ENCODE results near the gene IL9.
"Not testable (repeated sequence)": the region's sequence is repeated elsewhere in the genome, so short reads cannot be mapped to it uniquely, and the experiment has no call there.

Gene IL9

DNA sequence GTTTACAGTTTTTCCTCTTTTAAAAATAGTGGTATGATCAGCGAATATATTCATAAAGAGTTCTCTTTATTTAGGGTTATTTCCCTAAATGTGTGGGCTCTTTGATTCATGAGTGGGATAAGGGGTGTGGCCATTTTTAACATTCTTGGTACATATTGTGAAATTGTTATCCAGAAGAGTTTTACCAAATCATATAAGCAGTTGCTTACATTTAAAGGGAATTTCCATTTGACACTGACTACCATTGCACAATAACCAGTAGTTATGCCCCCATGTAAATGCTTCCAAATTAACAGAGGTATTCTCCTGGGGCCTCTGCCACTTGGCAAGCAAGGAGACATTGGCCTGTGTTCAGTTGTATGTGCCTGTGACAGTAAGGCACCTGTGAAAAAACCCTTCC is 34.0 kb downstream of the IL9 start:
- H3K36me3 ChIP-seq (ENCODE audit: low read length) = no peaks in the 10 kb centered on the region
- H2AFZ ChIP-seq (ENCODE audit: low read depth, low read length, severe bottlenecking) = no peak overlapping the region
- no peaks in the 10 kb centered on the region; the same call in 1 of the 2 replicates for H3K9me3 ChIP-seq (ENCODE audit: insufficient read depth, low read length)
- no peak overlapping the region for H3K27ac ChIP-seq (ENCODE audit: low read depth, low read length)
- TF ChIP-seq, protein P1, sequence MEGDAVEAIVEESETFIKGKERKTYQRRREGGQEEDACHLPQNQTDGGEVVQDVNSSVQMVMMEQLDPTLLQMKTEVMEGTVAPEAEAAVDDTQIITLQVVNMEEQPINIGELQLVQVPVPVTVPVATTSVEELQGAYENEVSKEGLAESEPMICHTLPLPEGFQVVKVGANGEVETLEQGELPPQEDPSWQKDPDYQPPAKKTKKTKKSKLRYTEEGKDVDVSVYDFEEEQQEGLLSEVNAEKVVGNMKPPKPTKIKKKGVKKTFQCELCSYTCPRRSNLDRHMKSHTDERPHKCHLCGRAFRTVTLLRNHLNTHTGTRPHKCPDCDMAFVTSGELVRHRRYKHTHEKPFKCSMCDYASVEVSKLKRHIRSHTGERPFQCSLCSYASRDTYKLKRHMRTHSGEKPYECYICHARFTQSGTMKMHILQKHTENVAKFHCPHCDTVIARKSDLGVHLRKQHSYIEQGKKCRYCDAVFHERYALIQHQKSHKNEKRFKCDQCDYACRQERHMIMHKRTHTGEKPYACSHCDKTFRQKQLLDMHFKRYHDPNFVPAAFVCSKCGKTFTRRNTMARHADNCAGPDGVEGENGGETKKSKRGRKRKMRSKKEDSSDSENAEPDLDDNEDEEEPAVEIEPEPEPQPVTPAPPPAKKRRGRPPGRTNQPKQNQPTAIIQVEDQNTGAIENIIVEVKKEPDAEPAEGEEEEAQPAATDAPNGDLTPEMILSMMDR (IDR thresholded peaks at IDR 0.05; ENCODE audit: insufficient read depth, low read length, poor library complexity, severe bottlenecking) = no peak
- TF ChIP-seq EZH2phosphoT487 (conservative IDR thresholded peaks at IDR 0.05; ENCODE audit: low read length) = no peak
- H3K79me2 ChIP-seq (ENCODE audit: insufficient read depth, low read length) = no peaks in the 10 kb centered on the region
- no peak overlapping the region for H3K4me3 ChIP-seq (ENCODE audit: insufficient read depth, low read length, poor library complexity, severe bottlenecking)
- no peaks in the 10 kb centered on the region for H4K20me1 ChIP-seq (ENCODE audit: low read depth, low read length)
- no peaks in the 10 kb centered on the region for H3K9me2 ChIP-seq (replicated peaks; ENCODE audit: insufficient read depth, low read length)
- H3K4me2 ChIP-seq (ENCODE audit: low read depth, low read length, poor library complexity, severe bottlenecking) = no peak overlapping the region
- H3K27me3 ChIP-seq (ENCODE audit: low read length) = no peaks in the 10 kb centered on the region
- no peak overlapping the region for H3K9ac ChIP-seq (ENCODE audit: low read length)
- H3F3A ChIP-seq (ENCODE audit: insufficient read depth) = no peaks in the 10 kb centered on the region

DNA sequence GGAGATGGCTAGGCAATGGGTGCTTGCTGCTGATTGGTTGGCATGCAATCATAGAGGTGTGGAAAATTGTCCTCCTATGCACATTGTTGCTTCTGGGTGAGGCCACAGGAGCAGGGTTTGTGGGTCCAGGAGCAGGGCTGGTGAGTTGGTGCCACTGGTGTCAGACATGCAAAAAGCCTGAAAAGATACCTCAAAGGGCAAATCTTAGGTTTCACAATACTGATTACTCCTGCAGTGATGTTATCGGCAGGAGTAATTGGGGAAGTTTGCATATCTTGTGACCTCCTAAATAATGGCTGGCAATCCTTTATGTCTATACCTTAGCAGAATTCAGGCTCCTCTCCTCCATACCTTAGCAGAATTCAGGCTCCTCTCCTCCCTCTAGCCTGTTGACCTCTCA is 36.0 kb downstream of the IL9 start:
- no peaks in the 10 kb centered on the region for H4K20me1 ChIP-seq (ENCODE audit: low read depth, low read length)
- H3K4me2 ChIP-seq (ENCODE audit: low read depth, low read length, poor library complexity, severe bottlenecking) = no peak overlapping the region
- no peaks in the 10 kb centered on the region for H3K27me3 ChIP-seq (ENCODE audit: low read length)
- H3K79me2 ChIP-seq (ENCODE audit: insufficient read depth, low read length) = no peaks in the 10 kb centered on the region
- no peaks in the 10 kb centered on the region; the same call in 1 of the 2 replicates for H3K9me3 ChIP-seq (ENCODE audit: insufficient read depth, low read length)
- H2AFZ ChIP-seq (ENCODE audit: low read depth, low read length, severe bottlenecking) = no peak overlapping the region
- no peak overlapping the region for H3K9ac ChIP-seq (ENCODE audit: low read length)
- H3K27ac ChIP-seq (ENCODE audit: low read depth, low read length) = no peak overlapping the region
- no peak overlapping the region for H3K4me3 ChIP-seq (ENCODE audit: insufficient read depth, low read length, poor library complexity, severe bottlenecking)
- TF ChIP-seq, protein P1 (IDR thresholded peaks at IDR 0.05; ENCODE audit: insufficient read depth, low read length, poor library complexity, severe bottlenecking) = no peak
- TF ChIP-seq EZH2phosphoT487 (conservative IDR thresholded peaks at IDR 0.05; ENCODE audit: low read length) = no peak
- H3K36me3 ChIP-seq (ENCODE audit: low read length) = no peaks in the 10 kb centered on the region
- no peaks in the 10 kb centered on the region for H3F3A ChIP-seq (ENCODE audit: insufficient read depth)
- no peaks in the 10 kb centered on the region for H3K9me2 ChIP-seq (replicated peaks; ENCODE audit: insufficient read depth, low read length)

DNA sequence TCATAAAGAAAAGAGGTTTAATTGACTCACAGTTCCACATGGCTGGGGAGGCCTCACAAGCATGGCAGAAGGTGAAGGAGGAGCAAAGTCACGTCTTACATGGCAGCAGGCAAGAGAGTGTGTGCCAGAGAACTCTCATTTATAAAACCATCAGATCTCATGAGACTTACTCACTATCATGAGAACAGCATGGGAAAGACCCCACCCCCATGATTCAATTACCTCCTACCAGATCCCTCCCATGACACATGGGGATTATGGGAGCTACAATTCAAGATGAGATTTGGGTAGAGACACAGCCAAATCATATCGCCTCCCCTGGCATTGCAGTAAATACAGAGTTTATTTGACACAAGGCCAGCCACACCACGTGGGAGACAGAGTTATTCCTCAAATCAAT is 36.5 kb downstream of the IL9 start:
- not testable (repeated sequence) for H3K9me2 ChIP-seq (replicated peaks; ENCODE audit: insufficient read depth, low read length); H3K27me3 ChIP-seq (ENCODE audit: low read length); H3K4me2 ChIP-seq (ENCODE audit: low read depth, low read length, poor library complexity, severe bottlenecking); H3F3A ChIP-seq (ENCODE audit: insufficient read depth); H3K9ac ChIP-seq (ENCODE audit: low read length); H3K36me3 ChIP-seq (ENCODE audit: low read length); H3K79me2 ChIP-seq (ENCODE audit: insufficient read depth, low read length); H3K9me3 ChIP-seq (ENCODE audit: insufficient read depth, low read length); H3K27ac ChIP-seq (ENCODE audit: low read depth, low read length); H2AFZ ChIP-seq (ENCODE audit: low read depth, low read length, severe bottlenecking); H4K20me1 ChIP-seq (ENCODE audit: low read depth, low read length); H3K4me3 ChIP-seq (ENCODE audit: insufficient read depth, low read length, poor library complexity, severe bottlenecking)

DNA sequence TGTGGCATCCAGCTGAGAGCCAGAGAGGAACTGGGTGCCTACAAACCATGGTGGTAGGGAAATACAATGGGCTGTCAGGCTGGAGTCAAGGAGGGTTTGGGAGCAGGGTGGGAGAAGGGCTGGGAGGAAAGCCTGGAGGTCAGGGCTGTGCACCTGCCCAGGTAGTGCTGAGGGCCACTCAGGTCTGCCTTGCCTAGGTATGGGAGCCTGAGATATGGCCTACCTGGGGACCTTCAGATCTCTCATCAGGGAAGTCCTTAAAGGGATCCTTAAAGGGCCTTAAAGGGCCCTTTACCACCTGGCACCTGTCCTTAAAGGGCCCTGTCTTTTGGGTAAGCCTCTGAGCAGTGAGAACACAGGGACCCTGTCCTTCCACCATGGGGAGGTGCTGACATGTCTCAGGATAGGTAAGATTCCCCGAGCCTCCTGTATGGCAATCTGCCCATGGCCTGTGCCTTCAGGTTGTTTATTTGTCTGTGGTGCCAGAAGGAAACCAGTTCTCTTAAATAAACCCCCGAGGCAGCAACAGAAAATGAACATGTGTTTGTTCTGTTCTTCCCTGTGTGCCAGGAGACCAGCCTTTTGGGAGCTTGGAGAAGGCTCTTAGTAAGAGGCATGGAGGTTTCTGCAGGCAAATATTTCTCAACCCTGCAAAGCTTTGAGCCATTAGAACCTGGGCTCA is 37.9 kb downstream of the IL9 start:
- Histone ChIP-seq H3K36me3 (ENCODE audit: low read length) (no peaks in the 10 kb centered on the region), H3K27me3 (ENCODE audit: low read length) (no peaks in the 10 kb centered on the region), H3K4me2 (ENCODE audit: low read depth, low read length, poor library complexity, severe bottlenecking) (no peak overlapping the region), H3K27ac (ENCODE audit: low read depth, low read length) (no peak overlapping the region), H3K9me3 (ENCODE audit: insufficient read depth, low read length) (no peaks in the 10 kb centered on the region; the same call in 1 of the 2 replicates), H3K79me2 (ENCODE audit: insufficient read depth, low read length) (no peaks in the 10 kb centered on the region), H2AFZ (ENCODE audit: low read depth, low read length, severe bottlenecking) (no peak overlapping the region), H3K9ac (ENCODE audit: low read length) (no peak overlapping the region), H3K4me3 (ENCODE audit: insufficient read depth, low read length, poor library complexity, severe bottlenecking) (no peak overlapping the region), H3F3A (ENCODE audit: insufficient read depth) (no peaks in the 10 kb centered on the region), H4K20me1 (ENCODE audit: low read depth, low read length) (no peaks in the 10 kb centered on the region), H3K9me2 (replicated peaks; ENCODE audit: insufficient read depth, low read length) (no peaks in the 10 kb centered on the region)
- no peak for TF ChIP-seq EZH2phosphoT487 (conservative IDR thresholded peaks at IDR 0.05; ENCODE audit: low read length)
- TF ChIP-seq, protein P1 (IDR thresholded peaks at IDR 0.05; ENCODE audit: insufficient read depth, low read length, poor library complexity, severe bottlenecking) = no peak
